Measurements from ENCODE around the gene GRID1.

DNA sequence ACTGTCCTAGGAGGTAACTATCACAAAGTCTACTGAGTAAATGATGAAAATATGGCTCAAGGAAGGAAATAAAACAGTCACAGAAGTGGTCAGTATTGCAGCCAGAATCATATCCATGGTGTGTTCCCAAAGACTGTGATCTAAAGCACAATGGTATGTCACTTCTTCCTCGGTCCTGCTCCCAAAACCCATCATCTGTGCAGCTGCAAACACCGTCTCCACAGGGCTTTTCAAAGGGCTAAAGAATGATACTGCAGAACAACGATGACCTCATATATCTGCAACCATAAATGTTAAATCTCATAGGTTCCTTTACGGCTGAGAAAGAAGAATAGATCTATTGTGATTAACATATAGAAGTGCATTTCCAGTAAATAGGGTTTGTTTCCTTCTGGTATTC lies 465.0 kb downstream of the GRID1 start:
- TF ChIP-seq POLR2A (IDR thresholded peaks at IDR 0.05; ENCODE audit: low read length) (no peak), GATA1 (IDR thresholded peaks at IDR 0.05; ENCODE audit: low read depth, low read length) (no peak)

All from erythroblast (primary cell).